CD4-positive, alpha-beta T cell treated with Interleukin-10 for 1 hour (primary cell): ENCODE measurements around the gene EPHB6.

Experiments
- DNase-seq: peaks from one replicate; pipeline ENCODE4 v3.0.0-alpha.2; 2020

Gene EPHB6

DNA sequence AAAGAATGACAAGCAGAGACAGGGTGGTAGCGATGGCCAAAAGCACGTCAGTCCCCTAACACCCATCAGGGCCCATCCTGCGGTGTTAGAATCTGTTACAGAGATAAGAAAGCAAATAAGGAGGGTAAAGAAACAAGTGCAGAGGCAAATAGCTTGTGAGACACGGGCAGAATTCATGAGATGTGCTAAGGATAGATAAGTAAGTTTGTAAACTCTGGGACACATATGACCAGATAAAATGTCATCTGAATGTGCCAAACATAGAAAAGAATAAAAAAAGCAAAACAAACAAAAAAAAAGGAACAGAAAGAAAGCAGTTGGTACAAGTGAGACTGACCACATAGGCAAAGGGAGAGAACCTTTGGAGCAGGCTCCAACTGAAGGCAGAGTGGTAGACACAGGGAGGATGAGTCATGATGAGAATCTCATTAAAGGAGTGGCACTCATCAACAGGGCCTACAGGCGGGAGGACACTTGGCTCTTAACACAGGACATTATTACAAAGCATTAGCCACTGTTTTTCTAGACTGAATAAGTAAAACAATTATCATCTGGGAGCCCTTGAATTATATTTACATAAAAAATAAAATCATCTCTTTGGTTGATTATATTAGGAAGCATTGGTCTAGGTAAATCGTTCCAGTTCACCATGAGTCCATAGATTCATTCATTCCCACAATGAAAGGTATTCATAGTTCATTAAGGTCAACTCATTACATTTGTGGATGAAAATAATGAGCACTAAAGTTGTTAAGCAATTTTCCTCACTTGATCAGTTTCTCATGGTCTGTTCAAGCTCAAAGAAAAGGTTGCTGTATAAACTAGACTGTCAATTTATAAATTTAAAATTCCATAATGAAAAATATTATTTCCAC lies 21.5 kb upstream of the EPHB6 start:
- no peak for DNase-seq

DNA sequence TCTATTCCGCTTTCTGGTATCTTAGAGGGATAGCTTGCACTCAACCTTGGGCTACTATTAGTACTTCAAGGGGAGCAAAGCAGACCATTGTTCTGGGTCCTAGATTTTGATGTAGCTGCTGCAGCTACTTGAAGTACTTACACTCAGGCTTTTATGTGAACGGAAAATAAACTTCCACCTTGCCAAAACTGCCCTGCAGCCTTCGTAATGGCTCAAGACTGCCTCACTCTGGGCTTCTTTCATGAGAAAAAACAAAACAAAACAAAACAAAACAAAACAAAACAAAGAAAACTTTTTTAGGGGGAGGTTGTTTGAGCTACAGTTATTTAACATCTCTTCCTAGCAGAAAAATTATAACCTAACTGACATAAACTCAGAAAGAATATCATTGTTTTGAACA lies 19.4 kb upstream of the EPHB6 start:
- DNase-seq, result peak; percentile 45

DNA sequence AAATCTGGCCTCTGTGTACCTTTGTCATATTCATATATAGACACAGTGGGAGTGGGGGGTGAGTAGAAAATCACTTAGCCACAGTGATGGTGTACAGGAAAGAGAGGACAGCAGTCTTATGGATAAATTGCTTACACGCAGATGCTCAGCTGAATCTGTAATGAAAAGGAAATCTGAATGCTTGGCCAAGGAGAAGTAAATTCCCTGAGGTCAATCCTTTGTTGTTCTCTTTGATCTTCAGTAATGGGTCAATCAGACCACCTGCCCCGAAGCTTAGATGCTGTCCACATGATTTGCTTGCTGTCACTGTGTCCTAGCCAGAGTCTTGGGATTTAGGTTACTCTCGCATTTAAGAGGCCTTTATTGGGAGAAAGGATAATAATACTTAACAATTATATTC lies 18.4 kb upstream of the EPHB6 start:
- no peak for DNase-seq

DNA sequence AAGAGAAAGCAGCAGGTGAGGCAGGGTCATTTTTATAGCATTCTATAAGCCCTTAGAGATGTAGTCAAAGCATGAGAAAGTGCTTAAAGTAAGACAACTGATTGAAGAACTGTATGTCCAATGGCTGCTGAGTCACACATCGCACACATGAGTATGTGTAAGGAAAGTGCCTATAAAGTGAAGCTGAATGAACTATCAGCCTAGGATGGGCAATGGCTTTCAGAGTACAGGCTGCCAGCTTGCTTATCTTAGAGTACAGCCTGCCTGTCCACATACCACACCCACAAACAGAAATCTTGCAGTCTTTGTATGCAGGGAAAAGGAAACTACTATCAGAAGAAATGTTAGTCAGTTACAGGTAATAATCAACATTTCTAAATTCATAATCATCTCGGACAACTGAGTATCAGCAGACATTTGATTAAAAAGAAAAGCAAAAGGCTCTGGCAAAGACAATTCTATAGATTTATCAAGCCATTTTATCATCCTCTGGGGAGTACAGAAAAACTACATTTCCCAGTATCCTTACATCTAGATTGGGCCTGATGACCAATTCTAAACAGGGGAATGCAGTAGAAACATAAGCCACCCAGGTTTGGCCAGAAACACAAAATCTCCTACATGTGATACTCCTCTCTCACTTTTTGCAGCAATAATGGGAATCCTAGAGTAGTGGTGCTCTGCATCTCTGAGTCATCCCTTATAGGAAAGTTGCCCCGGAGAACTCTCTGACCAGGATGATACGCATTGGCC lies 16.2 kb upstream of the EPHB6 start:
- no peak for DNase-seq

DNA sequence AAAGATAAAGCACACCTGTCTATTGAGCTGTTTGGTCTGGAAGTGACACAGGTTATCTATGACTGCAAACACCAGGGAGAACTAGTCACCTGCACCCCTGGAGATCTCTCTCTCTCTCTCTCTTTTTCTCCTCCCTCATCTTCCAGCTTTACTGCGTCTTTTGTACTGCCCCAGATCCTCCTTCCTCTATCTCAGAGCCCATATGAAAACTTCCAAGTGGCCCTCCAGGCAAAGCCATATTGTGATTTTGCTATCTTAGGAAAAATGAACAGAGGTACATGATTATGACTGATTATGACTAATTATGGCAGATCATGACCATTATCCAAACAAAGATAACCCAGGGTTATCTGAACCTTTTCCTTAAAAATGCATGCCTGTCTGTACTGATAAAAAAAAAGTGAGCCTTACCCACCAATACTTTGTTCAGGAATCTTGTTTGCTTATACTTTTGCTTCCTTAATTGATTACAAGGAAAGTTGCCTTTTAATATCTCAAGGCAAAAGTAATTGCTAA lies 12.6 kb upstream of the EPHB6 start:
- DNase-seq, result no peak

DNA sequence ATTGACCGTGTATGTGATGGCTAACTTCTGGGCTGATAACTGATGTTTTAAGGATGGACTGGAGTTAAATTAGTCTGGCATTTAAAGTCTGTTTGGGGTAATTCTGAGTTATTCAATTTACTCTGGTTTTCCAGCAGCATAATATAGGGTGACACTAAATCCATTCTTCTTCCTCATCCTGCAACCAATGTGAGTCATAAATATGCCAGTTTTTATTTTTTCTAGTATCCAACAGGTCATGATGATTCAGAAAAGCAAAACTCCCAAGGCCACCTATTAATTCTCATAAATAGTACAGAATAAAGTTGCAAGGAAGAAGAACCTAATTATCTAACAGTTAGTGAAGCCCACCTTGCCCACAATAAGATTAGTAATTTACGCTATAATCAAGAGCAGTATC lies 7.5 kb upstream of the EPHB6 start:
- no peak for DNase-seq

DNA sequence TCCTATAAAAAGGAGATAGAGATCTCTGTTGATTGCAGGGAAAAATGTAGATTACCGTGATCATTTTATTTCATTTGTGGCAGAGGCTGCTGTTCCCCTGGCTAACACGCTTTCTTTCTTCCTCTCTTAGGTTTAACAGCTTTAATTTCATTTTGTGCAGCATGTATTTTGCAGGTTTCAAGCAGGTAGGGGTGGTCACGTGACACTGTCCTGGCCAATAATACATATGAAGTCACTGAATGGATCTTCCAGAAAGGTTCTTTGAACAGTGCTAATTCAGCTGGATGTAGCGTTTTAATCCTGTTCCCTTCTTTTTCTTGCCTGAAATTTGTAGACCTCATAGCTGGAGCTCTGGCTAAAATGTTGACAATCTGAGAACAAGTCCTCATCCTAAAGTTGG lies 3.6 kb upstream of the EPHB6 start:
- no peak for DNase-seq

DNA sequence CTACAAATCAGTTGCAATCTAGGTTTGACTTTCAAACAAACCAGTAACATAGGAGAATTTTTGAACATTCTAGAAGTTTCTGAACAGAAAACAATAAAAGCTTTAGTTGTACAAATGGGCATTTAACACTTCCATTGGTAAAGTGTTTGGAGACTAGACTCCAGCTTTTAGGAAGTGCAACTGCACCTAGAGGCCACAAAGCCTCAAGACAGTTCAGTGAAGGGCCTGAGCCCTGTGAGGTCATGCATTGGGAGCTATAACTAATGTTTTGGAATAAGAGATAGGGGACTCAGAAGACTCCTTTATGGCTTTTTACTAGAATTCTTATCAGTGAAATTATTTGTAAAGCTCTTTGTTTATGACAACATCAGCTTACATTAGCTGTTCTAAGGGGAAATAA lies 3.0 kb upstream of the EPHB6 start:
- no peak for DNase-seq

DNA sequence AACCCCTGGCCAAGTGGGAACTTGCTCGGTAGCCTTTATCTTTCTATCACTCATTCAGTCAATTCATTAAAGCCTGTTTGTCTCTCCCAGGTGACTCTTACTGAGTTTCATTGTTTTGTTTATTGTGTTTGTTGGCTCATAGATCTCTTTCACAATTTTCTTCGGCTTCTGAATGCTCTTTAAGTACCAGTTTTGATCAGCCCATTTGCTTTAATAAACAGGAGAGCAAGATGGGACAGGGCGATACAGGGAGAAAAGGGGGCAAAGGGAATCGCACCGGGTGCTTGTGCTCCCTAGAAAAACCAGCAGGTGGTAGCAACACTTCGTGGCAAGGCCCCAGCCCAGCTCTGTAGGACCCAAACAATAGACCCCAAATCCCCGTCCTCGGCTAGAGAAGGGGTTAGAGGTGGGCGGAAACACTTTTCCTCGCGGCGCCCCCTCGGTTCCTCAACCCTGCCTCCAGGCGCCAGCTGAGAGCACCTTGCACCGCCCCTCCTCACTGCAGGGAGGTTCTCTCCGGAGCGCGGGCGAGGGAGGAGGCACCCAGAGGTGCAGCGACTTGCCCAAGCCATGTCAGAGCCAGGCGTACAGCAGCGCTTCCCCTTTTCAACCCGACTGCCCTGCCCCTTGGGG lies 1.0 kb upstream of the EPHB6 start:
- peak; percentile 67 for DNase-seq

DNA sequence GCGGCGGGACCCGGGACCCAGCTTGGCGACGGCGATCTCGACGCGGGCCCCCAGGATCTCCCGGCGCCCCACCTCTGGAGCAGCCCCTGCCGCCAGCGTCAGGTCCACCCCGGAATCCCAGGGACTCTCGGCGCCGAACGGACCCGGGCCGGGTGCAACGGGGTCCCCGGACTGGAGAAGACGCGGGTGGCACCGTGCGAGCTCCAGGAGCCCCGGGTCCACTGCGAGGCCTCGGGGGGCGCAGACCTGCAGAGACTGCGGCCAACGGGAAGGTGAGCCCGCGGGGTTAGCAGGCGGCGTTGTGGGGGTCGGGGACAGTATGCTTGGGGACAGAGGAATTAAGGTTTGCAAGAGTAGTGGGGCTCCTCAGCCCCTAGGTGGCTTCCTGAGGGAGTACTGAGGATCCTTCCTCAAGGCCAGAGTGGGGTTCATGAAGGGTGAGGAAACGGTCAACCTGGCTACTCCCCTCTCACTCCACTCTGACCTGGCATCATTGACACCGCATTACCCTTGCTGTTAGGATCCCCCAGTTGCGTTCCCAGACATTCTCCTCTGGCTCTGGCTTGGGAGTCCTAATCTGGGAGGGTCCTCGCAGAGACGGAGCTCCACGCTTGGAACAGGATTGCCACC lies 353 bp downstream of the EPHB6 start:
- no peak for DNase-seq

DNA sequence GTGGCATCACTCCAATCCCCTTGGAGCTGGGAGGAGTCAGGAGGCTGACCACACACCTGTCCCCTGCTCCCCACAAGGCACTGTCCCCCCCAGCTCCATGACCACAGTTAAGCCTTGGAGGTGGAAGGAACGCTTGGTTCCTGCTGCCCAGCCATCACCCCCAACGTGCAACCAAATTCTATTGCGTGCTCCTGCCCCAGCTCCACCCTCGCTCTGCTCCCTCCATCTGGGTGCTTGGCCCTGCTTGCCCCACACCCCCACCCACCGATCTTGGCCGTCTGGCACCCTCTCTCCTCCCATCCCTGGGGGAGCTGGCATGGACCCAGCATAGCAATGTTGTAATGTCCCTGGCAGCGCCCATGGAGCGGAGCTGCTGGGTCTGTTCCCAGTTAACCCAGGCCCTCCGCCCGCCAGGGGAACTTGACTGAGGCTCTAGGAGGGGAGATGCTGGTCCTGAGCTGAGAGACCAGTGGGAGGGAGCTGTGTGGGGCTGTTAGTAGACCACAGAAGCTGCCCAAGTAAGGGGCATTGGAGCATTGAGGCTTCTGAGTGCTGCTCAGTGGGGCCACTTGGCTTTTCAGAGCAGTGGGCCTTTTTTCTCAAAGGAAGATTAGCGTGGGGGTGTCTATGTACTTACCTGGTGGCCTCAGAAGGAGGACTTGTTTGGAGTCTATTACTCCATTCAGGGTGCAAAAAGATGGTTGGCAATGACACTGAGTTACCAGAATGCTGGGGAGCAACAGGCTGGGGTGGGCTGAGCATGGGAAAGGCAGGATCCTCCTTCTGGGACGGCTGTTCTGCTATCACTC lies 1.1 kb downstream of the EPHB6 start:
- DNase-seq, result no peak

DNA sequence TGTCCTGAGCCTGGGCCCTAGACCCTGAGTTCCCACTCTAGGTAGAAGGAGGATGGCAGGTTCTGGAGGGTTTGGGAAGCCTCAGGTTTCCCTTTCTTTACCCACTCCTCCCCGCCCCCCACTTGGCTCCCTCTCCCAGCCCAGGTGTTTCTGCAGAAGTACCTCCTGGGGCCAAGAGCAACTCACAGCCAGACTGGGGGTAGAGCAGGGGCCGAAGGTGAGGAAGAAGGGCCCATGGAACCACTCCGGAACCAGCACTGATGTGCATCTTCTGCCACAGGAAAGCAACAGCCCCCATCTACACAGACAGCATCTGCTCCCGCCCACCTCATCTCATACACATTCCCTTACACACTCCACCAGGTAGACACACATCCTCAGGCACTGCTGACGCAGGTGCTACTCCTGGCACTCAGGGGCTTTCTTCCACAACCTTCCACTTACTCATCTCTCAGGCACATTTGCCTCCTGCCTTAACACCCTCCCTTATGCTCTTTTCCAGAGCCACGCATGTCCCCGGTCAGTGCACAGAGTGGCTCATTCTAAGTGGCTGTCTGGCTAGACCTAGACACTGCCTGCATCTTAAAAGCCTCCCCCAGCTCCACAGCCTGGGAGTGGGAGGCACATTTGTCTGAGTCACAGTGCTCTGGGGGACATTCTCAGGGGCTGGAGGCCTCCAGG lies 1.8 kb downstream of the EPHB6 start:
- no peak for DNase-seq

DNA sequence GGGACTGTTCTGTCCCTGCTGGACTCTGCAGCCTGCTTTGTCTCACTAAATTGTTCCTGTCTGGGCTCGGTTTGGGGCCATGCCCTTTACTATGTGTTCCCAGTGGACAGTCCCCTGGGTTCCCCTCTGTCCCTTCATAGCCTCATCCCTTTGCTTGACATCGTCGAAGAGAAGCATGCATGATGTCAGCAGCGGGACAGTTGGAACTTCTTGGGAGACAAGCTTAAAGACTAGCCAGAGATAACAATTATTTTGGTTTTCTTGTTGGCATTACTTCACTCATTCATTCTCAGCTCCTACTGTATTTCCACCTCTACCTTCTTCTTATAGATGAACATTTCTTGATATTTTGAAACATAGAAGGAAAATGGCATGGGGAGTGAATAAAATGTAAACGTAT lies 2.7 kb downstream of the EPHB6 start:
- no peak for DNase-seq

DNA sequence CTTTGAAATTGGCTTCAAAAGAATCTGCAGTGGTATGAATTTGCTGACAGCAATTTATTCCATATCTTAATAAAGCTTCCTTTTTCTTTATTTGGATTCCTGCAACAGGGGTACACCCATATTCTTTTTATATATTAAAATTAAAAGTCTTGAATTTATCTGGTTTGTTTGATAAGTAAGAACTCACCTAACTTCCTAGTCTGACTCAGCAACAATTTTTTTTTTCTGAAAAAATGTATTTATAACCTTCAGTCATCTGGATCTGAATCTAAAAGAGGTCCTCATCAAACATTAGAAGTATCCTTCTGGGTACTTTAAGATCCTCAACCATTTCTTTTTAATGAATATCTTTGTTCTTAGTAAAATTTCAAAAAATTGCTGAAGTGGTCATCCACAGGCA lies 4.5 kb downstream of the EPHB6 start:
- no peak for DNase-seq

DNA sequence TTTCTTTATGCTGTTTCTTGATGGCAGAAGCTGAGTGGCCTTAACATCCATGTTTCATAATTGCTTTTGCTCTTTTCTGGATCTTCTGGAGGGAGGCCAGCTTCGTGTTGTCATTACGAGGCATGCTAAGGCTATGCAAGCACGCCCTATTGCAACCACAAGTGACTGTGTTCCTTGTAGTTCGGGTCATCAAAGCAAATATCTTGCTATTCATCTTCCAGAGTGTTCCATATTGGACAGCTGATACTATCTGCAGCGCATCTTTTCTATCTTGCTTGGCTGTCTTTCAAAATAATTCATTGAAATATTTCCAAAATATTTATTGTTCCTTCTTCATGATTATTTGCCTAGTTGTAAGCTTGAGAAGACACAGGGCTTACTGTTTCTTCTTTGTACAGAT lies 5.0 kb downstream of the EPHB6 start:
- no peak for DNase-seq

DNA sequence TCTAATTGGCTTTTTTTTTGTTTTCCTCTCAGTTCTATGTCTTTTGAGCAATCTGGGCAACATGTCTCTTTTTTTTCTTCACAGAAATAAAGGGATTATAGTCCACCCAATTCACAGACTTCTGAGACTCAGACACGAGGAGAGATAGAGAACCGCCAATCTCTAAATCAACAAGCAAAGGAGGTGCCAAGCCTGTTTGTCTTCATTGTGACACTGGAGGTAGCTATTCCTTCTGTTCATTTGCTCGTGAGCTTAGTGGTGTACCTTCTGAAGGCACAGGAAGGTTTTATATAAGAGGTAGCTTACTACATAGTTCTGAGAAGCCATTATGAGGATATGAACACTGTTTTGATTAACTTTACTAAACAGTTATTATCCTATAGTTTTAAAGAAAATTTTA lies 6.1 kb downstream of the EPHB6 start:
- no peak for DNase-seq

DNA sequence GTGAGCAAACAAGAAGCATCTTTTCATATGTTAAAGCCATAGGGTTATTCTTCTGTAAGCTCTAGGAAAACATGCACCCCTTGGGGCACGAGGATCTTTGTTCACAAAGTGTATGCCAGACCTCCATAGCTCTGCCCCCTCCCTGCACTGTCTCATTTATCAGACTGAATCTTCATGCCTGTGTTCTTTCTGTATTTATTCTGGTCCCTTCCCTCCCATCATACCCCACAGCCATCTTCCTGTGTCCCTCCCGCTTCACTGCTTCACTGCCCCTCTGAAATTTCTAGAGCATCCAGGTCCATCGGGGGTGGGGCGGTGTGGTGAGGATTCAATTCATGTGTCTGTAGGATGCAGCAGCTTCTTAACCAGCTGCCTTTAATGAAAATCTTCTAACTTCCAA lies 7.5 kb downstream of the EPHB6 start:
- DNase-seq, result no peak

DNA sequence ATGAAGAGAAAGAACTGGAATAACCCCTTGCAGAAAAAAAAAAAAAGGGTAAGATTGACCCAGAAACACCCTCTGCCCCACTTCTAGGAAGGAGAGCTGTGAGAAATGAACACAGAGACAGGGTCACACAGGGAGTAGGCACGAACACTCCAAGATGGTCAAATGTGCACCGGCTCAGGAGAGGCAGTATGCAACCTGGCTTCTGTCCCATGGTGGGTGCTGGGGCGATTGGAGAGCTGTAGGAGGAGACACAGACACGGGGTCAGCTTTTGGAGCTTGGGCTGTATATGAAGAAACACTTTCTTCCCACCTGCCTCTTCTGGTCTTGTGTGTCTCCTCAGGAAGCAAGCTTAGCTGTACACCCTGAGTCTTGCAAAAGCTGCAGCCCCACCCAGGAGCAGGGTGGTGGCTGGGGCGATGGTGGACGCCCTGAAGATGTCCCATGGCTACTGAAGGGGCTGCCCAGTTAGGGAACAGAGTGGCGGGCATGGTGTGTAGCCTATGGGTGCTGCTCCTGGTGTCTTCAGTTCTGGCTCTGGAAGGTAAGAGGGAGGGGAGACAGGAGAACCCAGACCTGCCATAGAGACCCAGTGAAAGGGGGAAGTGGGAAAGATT lies 8.0 kb downstream of the EPHB6 start:
- DNase-seq, result no peak

DNA sequence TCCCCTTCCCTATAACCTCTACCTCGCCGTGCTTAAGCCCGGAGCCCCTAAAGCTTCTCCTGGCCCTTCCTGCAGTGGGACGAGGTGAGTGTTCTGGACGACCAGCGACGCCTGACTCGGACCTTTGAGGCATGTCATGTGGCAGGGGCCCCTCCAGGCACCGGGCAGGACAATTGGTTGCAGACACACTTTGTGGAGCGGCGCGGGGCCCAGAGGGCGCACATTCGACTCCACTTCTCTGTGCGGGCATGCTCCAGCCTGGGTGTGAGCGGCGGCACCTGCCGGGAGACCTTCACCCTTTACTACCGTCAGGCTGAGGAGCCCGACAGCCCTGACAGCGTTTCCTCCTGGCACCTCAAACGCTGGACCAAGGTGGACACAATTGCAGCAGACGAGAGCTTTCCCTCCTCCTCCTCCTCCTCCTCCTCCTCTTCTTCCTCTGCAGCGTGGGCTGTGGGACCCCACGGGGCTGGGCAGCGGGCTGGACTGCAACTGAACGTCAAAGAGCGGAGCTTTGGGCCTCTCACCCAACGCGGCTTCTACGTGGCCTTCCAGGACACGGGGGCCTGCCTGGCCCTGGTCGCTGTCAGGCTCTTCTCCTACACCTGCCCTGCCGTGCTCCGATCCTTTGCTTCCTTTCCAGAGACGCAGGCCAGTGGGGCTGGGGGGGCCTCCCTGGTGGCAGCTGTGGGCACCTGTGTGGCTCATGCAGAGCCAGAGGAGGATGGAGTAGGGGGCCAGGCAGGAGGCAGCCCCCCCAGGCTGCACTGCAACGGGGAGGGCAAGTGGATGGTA lies 9.2 kb downstream of the EPHB6 start:
- no peak for DNase-seq

DNA sequence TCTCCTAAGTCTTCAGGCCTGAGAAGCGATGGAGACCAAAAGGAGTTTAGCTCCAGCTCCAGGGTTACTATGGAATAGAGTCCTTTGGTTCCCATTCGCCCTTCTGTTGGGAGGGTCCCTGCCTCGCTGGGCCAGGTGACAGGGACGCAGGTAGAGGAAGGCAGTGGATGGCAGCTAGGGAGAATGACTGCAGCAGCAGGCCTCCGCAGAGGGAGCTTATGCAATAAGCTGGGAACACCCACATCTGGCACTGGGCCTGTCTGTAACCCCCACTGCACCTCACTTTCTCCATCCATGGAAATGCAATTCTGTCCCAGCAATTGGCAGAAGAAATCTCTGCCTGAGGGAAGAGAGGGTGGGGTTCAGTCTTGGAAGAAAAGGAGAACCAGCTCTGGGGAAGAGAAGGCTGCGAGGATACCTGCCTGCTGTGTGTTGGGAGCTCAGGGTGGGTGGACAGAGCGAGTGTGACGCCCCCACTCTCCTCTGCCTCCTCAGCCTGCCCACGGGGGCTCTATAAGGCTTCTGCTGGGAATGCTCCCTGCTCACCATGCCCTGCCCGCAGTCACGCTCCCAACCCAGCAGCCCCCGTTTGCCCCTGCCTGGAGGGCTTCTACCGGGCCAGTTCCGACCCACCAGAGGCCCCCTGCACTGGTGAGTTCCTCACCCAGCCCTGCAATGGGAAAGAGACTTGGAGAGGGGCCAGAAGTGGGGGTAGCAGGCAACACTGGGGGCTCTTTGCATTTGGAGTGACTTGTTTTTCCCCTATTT lies 10.3 kb downstream of the EPHB6 start:
- no peak for DNase-seq
